ENCODE results near the gene ABI3BP.

ABI3BP gene

GRCh38 chr3:100984308-100984707 is 8.9 kb downstream of the ABI3BP start:
- H3K4me3 ChIP-seq (ENCODE audit: low read length), result no peak overlapping the region
- DNase-seq (ENCODE audit: low read depth), result no peak
- no peak for TF ChIP-seq CTCF (IDR thresholded peaks at IDR 0.05; ENCODE audit: insufficient read depth, low read depth, low read length, missing control alignments)

GRCh38 chr3:100982710-100983109 is 10.5 kb downstream of the ABI3BP start:
- no peak overlapping the region for H3K4me3 ChIP-seq (ENCODE audit: low read length)
- TF ChIP-seq CTCF (IDR thresholded peaks at IDR 0.05; ENCODE audit: insufficient read depth, low read depth, low read length, missing control alignments), result no peak
- DNase-seq (ENCODE audit: low read depth), result no peak

- no peak for DNase-seq (ENCODE audit: low read depth)
- H3K4me3 ChIP-seq (ENCODE audit: low read length), result no peak overlapping the region
- no peak for TF ChIP-seq CTCF (IDR thresholded peaks at IDR 0.05; ENCODE audit: insufficient read depth, low read depth, low read length, missing control alignments)
Measured at GRCh38 chr3:100981164-100981911, 11.9 kb downstream of the ABI3BP start.

- no peak for TF ChIP-seq CTCF (IDR thresholded peaks at IDR 0.05; ENCODE audit: insufficient read depth, low read depth, low read length, missing control alignments)
- no peak overlapping the region for H3K4me3 ChIP-seq (ENCODE audit: low read length)
- DNase-seq (ENCODE audit: low read depth), result no peak
Measured at GRCh38 chr3:100978011-100978659, 15.1 kb downstream of the ABI3BP start.

GRCh38 chr3:100976611-100977010 is 16.6 kb downstream of the ABI3BP start:
- no peak overlapping the region for H3K4me3 ChIP-seq (ENCODE audit: low read length)
- no peak for DNase-seq (ENCODE audit: low read depth)
- TF ChIP-seq CTCF (IDR thresholded peaks at IDR 0.05; ENCODE audit: insufficient read depth, low read depth, low read length, missing control alignments), result no peak

- TF ChIP-seq CTCF (IDR thresholded peaks at IDR 0.05; ENCODE audit: insufficient read depth, low read depth, low read length, missing control alignments), result no peak
- H3K4me3 ChIP-seq (ENCODE audit: low read length), result no peak overlapping the region
- DNase-seq (ENCODE audit: low read depth), result no peak
Measured at GRCh38 chr3:100975714-100976113, 17.5 kb downstream of the ABI3BP start.

All from epithelial cell of esophagus (primary cell).